ENCODE data around the gene PAX2.

DNA sequence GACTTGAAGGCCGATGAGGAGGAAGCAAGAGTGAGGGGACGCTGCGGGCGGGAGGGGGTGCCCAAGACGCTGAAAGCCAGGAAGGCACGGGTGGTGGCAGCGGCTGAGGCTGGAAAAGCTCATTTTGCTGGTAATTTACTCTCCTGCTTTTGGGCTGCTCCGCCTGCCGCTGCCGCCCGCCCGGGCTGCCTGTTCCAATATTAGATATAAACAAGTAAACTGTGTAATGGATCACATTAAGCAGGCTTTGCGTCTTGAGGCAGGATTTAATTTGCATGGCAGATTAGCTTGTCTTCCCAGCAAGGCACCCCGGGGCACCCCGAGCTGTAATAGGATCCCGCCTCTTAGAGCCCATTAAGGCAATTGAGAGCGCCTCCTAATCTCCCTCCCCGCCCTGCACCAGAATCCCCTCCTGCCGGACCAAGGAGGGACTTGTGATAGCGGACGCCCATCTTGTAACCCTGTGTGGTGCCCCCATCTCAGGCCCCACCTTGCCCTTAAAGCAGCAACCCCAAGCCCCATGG lies 121.3 kb downstream of the PAX2 start:
- TF ChIP-seq, protein P1, sequence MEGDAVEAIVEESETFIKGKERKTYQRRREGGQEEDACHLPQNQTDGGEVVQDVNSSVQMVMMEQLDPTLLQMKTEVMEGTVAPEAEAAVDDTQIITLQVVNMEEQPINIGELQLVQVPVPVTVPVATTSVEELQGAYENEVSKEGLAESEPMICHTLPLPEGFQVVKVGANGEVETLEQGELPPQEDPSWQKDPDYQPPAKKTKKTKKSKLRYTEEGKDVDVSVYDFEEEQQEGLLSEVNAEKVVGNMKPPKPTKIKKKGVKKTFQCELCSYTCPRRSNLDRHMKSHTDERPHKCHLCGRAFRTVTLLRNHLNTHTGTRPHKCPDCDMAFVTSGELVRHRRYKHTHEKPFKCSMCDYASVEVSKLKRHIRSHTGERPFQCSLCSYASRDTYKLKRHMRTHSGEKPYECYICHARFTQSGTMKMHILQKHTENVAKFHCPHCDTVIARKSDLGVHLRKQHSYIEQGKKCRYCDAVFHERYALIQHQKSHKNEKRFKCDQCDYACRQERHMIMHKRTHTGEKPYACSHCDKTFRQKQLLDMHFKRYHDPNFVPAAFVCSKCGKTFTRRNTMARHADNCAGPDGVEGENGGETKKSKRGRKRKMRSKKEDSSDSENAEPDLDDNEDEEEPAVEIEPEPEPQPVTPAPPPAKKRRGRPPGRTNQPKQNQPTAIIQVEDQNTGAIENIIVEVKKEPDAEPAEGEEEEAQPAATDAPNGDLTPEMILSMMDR (IDR thresholded peaks at IDR 0.05) = no peak
- TF ChIP-seq EP300 (IDR thresholded peaks at IDR 0.05; ENCODE audit: low read depth) = no peak
- TF ChIP-seq POLR2AphosphoS5 (IDR thresholded peaks at IDR 0.05) = no peak
- no peak for TF ChIP-seq POLR2A (IDR thresholded peaks at IDR 0.05)
